Liver (tissue), 3 donors: ENCODE measurements around the gene BCAR1.

Source experiments
- EGR1 ChIP-seq, 2 donors: IDR thresholded peaks; 2 replicates each; pipeline ENCODE4 v1.6.1; 2016 to 2018; ENCODE audit warnings: antibody characterized with exemption in 2 of 2, low read depth in 2 of 2
- JUND ChIP-seq, 2 donors: IDR thresholded peaks; 2 replicates each; pipeline ENCODE4 v1.6.1; 2016; ENCODE audit warnings: antibody characterized with exemption in 2 of 2
- RAD21 ChIP-seq, 2 donors: IDR thresholded peaks; 2 replicates each; pipeline ENCODE4 v1.6.1; 2016; ENCODE audit warnings: antibody characterized with exemption in 2 of 2, mild to moderate bottlenecking in 2 of 2
- SP1 ChIP-seq: IDR thresholded peaks from 2 replicates; pipeline ENCODE4 v1.6.1; 2018; ENCODE audit warnings: antibody characterized with exemption, mild to moderate bottlenecking
- TAF1 ChIP-seq: conservative IDR thresholded peaks from 2 replicates; pipeline ENCODE4 v1.6.1; 2016; ENCODE audit warnings: antibody characterized with exemption, mild to moderate bottlenecking
- YY1 ChIP-seq: IDR thresholded peaks from 2 replicates; pipeline ENCODE4 v1.6.1; 2016; ENCODE audit warnings: antibody characterized with exemption, mild to moderate bottlenecking
- TF ChIP-seq, protein P1 (sequence below): fragments of 150-350 bp; IDR thresholded peaks from 2 replicates; pipeline ENCODE4 v1.5.1; 2017; ENCODE audit warnings: improper control_type of control experiment, low read depth, low read length; ENCODE audit not compliant: missing input control
- TF ChIP-seq, protein P2 (sequence below): IDR thresholded peaks from 2 replicates; pipeline ENCODE4 v1.6.1; 2016; ENCODE audit warnings: antibody characterized with exemption
- TF ChIP-seq, protein P3 (sequence below): IDR thresholded peaks from 2 replicates; pipeline ENCODE4 v1.6.1; 2016; ENCODE audit warnings: antibody characterized with exemption
- TF ChIP-seq, protein P4 (sequence below): IDR thresholded peaks from 2 replicates; pipeline ENCODE4 v1.6.1; 2016; ENCODE audit warnings: antibody characterized with exemption
- donor health status: healthy.
- donor health status: healthy.

DNA sequence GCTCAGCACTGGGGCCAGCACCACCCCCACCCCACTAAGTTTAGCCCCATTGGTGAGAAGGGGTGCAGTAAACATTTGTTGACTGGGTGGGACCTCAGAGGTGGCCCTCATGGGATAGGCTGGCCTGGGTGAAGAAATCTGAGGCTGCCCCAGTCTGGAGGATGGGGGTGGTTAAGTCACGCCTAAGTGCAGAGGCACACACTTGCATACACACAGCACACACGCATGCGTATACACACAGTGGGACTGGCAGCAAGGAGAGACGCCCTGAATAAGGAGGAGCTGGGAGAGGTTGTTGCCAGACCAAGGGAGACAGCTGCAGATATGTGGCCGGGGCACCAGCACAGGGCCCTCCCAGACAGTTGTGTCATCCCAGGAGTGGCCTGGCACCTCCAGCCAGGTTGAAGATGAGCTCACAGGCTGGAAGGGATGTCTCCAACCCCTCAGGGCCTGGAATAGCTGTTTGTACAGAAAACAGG lies 3.0 kb upstream of the BCAR1 start:
- TF ChIP-seq, protein P1, sequence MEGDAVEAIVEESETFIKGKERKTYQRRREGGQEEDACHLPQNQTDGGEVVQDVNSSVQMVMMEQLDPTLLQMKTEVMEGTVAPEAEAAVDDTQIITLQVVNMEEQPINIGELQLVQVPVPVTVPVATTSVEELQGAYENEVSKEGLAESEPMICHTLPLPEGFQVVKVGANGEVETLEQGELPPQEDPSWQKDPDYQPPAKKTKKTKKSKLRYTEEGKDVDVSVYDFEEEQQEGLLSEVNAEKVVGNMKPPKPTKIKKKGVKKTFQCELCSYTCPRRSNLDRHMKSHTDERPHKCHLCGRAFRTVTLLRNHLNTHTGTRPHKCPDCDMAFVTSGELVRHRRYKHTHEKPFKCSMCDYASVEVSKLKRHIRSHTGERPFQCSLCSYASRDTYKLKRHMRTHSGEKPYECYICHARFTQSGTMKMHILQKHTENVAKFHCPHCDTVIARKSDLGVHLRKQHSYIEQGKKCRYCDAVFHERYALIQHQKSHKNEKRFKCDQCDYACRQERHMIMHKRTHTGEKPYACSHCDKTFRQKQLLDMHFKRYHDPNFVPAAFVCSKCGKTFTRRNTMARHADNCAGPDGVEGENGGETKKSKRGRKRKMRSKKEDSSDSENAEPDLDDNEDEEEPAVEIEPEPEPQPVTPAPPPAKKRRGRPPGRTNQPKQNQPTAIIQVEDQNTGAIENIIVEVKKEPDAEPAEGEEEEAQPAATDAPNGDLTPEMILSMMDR, result no peak
- TF ChIP-seq, protein P2, sequence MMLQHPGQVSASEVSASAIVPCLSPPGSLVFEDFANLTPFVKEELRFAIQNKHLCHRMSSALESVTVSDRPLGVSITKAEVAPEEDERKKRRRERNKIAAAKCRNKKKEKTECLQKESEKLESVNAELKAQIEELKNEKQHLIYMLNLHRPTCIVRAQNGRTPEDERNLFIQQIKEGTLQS, result no peak
- TF ChIP-seq YY1 (no peak), TAF1 (no peak), EGR1 (IDR thresholded peaks at IDR 0.05; ENCODE audit: low read depth in 2 of 2) (no peak), SP1 (no peak), RAD21 (IDR thresholded peaks at IDR 0.05) (no peak), JUND (IDR thresholded peaks at IDR 0.05) (no peak)
- TF ChIP-seq, protein P3, sequence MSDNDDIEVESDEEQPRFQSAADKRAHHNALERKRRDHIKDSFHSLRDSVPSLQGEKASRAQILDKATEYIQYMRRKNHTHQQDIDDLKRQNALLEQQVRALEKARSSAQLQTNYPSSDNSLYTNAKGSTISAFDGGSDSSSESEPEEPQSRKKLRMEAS, result no peak
- TF ChIP-seq, protein P4, sequence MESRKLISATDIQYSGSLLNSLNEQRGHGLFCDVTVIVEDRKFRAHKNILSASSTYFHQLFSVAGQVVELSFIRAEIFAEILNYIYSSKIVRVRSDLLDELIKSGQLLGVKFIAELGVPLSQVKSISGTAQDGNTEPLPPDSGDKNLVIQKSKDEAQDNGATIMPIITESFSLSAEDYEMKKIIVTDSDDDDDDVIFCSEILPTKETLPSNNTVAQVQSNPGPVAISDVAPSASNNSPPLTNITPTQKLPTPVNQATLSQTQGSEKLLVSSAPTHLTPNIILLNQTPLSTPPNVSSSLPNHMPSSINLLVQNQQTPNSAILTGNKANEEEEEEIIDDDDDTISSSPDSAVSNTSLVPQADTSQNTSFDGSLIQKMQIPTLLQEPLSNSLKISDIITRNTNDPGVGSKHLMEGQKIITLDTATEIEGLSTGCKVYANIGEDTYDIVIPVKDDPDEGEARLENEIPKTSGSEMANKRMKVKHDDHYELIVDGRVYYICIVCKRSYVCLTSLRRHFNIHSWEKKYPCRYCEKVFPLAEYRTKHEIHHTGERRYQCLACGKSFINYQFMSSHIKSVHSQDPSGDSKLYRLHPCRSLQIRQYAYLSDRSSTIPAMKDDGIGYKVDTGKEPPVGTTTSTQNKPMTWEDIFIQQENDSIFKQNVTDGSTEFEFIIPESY, result no peak
